ENCODE results near the gene CDC42BPG.

- TF ChIP-seq CEBPB (IDR thresholded peaks at IDR 0.05; ENCODE audit: low read depth) (no peak), EZH2 (IDR thresholded peaks at IDR 0.05) (no peak), ZNF274 (IDR thresholded peaks at IDR 0.05; ENCODE audit: low read depth, low read length) (no peak), EGR1 (IDR thresholded peaks at IDR 0.05; ENCODE audit: low read depth) (no peak), JUND (IDR thresholded peaks at IDR 0.05) (no peak), CTCF (IDR thresholded peaks at IDR 0.05 in 2 of 3, conservative IDR thresholded peaks at IDR 0.05 in 1 of 3; ENCODE audit: borderline replicate concordance in 1 of 3, insufficient read depth in 1 of 3, low read depth in 2 of 3, low read length in 2 of 3) (no peak), POLR2AphosphoS5 (IDR thresholded peaks at IDR 0.05; ENCODE audit: low read depth, low read length) (no peak), SRF (IDR thresholded peaks at IDR 0.05; ENCODE audit: low read depth) (no peak), ELF1 (IDR thresholded peaks at IDR 0.05; ENCODE audit: borderline replicate concordance, low read depth) (no peak), EZH2phosphoT487 (IDR thresholded peaks at IDR 0.05; ENCODE audit: borderline replicate concordance) (no peak)
- TF ChIP-seq, protein P1, sequence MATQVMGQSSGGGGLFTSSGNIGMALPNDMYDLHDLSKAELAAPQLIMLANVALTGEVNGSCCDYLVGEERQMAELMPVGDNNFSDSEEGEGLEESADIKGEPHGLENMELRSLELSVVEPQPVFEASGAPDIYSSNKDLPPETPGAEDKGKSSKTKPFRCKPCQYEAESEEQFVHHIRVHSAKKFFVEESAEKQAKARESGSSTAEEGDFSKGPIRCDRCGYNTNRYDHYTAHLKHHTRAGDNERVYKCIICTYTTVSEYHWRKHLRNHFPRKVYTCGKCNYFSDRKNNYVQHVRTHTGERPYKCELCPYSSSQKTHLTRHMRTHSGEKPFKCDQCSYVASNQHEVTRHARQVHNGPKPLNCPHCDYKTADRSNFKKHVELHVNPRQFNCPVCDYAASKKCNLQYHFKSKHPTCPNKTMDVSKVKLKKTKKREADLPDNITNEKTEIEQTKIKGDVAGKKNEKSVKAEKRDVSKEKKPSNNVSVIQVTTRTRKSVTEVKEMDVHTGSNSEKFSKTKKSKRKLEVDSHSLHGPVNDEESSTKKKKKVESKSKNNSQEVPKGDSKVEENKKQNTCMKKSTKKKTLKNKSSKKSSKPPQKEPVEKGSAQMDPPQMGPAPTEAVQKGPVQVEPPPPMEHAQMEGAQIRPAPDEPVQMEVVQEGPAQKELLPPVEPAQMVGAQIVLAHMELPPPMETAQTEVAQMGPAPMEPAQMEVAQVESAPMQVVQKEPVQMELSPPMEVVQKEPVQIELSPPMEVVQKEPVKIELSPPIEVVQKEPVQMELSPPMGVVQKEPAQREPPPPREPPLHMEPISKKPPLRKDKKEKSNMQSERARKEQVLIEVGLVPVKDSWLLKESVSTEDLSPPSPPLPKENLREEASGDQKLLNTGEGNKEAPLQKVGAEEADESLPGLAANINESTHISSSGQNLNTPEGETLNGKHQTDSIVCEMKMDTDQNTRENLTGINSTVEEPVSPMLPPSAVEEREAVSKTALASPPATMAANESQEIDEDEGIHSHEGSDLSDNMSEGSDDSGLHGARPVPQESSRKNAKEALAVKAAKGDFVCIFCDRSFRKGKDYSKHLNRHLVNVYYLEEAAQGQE (IDR thresholded peaks at IDR 0.05; ENCODE audit: low read depth) = no peak
- TF ChIP-seq, protein P2, sequence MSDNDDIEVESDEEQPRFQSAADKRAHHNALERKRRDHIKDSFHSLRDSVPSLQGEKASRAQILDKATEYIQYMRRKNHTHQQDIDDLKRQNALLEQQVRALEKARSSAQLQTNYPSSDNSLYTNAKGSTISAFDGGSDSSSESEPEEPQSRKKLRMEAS (IDR thresholded peaks at IDR 0.05) = no peak
These were observed 11.8 kb downstream of the CDC42BPG start for GRCh38 chr11:64832467-64833197.
